Neural cell (in vitro differentiated cells): Measurements from ENCODE around the gene ANKFY1.

Experiments used
- EP300 ChIP-seq: fragments of 450-650 bp; conservative IDR thresholded peaks from 2 replicates; pipeline ENCODE4 v1.6.1; 2014; ENCODE audit warnings: antibody characterized with exemption, mild to moderate bottlenecking, moderate library complexity; ENCODE audit not compliant: poor library complexity, severe bottlenecking
- POLR2AphosphoS5 ChIP-seq: IDR thresholded peaks from 2 replicates; pipeline ENCODE4 v1.6.1; 2012
- RAD21 ChIP-seq: fragments of 450-650 bp; conservative IDR thresholded peaks from 2 replicates; pipeline ENCODE4 v1.6.1; 2014; ENCODE audit warnings: antibody characterized with exemption, mild to moderate bottlenecking, moderate library complexity
- TF ChIP-seq, protein P1 (sequence below): fragments of 450-650 bp; IDR thresholded peaks from 2 replicates; pipeline ENCODE4 v1.5.1; 2014; ENCODE audit warnings: antibody characterized with exemption, mild to moderate bottlenecking, moderate library complexity; ENCODE audit not compliant: poor library complexity, severe bottlenecking

DNA sequence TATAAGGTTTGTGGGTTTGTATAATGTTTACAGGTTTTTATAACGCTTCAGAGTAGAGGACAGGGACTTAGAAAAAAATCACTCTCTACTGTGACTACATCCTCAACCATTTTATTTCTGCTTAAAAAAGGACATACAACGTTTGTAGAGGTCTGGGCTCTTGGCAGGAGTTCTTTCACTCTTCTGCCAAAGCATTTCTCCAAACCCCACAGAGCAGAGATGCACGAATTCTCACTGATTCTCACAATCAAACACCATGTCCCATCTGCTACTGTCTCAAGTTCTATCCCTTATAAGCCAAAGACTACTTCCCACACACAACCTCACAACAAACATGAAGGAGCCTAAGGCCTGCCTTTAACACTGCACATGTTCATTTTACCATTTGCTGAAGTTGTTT lies 7.0 kb upstream of the ANKFY1 start:
- TF ChIP-seq, protein P1, sequence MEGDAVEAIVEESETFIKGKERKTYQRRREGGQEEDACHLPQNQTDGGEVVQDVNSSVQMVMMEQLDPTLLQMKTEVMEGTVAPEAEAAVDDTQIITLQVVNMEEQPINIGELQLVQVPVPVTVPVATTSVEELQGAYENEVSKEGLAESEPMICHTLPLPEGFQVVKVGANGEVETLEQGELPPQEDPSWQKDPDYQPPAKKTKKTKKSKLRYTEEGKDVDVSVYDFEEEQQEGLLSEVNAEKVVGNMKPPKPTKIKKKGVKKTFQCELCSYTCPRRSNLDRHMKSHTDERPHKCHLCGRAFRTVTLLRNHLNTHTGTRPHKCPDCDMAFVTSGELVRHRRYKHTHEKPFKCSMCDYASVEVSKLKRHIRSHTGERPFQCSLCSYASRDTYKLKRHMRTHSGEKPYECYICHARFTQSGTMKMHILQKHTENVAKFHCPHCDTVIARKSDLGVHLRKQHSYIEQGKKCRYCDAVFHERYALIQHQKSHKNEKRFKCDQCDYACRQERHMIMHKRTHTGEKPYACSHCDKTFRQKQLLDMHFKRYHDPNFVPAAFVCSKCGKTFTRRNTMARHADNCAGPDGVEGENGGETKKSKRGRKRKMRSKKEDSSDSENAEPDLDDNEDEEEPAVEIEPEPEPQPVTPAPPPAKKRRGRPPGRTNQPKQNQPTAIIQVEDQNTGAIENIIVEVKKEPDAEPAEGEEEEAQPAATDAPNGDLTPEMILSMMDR = no peak
- TF ChIP-seq POLR2AphosphoS5 (no peak), EP300 (no peak), RAD21 (no peak)
